Measurements from ENCODE around the gene JPH2.

JPH2 gene

GRCh38 chr20:44095831-44096230 lies 91.2 kb downstream of the JPH2 start:
- DNase-seq: no peak

DNA sequence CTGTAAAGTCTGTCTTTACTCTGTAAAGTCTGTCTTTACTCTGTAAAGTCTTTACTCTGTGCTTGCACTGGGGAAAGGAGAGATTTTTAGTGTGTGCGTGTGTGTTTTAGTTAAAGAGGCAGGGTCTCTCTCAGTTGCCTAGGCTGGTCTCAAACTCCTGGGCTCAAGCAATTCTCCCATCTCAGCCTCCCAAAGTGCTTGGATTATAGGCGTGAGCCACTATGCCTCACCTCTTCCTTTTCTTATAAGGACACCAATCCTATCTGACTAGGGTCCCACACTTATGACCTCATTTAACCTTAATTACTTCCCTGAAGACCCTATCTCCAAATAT lies 93.8 kb downstream of the JPH2 start:
- no peak for DNase-seq

DNA sequence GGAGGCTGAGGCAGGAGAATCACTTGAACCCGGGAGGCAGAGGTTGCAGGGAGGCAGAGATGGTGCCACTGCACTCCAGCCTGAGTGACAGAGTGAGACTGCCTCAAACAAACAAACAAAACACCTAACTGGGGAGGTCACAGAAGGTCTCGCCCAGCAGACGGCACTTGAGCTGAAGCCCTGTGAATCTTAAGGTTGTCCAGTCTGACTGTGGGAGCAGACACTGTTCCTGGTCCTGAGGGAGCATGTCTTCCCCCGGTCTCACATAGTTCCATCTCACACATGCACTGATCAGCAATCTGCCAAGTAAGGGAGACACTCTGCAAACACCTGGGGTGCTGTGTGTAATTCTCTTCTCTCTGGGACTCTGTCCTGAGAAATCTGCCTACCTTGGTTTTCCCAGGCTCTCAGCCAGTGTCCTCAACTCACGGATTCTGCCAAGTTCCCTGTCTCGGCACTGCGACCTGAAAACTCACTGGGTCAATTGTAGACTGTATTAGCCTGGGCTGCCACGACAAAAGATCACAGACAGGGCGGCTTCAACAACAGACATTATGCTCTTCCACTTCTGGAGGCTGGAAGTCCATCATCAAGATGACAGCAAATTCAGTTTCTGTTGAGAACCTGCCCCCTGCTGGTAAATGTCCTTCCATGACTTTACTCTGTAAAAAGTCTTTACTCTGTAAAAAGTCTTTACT lies 94.3 kb downstream of the JPH2 start:
- DNase-seq: peak; percentile 45

DNA sequence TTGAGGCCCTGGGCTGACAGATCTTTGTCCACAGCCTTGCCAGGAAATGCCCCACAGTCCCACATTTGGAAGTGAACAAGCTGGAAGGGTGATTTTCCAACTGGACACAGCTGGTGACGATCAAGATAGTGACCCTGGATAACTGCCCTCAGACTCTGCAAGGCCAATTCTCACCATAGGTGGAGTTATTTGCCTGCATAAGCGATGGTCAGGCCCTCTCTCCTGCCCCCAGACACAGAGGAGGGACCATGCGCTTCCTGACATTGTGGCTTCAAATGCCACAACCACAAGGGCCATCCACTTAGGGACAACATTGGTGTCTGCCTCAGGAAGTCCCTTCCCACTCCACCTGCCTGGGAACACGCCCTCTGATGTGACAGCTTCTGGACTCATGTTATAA lies 96.0 kb downstream of the JPH2 start:
- DNase-seq: no peak

DNA sequence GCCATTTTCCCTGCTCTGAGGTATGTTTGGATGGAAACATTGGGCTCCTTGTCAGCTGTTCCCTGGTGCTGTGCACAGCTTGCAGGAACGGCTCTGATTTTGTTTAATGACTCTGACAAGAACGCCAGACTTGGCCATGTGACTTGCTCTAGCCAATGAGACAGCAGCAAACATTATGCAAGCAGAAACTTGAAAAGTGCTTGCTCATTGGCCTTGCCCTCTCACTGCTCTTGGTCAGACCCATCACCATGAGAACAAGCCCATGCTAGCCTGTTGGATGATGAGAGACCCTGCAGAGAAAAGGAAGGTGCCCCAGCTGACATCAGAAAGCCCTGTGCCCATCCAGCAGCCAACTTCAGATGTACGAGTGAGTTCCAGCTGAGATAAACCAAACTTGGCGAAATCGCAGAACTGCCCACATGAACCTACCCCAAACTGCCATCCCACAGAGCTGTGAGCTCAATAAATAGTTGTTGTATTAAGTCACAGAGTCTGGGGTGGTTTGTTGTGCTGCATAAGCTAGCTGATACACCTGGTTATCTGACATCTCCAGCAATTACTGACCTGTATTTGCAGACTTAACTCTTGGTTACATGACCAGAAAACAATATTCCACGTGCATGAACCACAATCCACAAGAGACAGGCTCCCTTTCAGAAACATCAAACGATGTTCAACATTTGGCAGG lies 96.9 kb downstream of the JPH2 start:
- no peak for DNase-seq

DNA sequence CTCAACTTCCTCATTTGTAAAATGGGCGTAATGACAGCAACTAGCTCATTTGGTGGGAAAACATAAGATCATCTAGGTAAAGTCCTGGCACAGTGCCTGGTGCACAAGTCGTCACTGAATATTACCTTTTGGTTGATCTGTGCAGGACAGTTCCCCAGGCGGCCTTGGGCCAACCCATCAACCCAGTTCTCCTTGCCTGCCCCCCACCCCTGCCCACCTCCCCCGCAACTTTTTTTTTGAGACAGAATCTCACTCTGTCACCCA lies 99.2 kb downstream of the JPH2 start:
- no peak for DNase-seq

DNA sequence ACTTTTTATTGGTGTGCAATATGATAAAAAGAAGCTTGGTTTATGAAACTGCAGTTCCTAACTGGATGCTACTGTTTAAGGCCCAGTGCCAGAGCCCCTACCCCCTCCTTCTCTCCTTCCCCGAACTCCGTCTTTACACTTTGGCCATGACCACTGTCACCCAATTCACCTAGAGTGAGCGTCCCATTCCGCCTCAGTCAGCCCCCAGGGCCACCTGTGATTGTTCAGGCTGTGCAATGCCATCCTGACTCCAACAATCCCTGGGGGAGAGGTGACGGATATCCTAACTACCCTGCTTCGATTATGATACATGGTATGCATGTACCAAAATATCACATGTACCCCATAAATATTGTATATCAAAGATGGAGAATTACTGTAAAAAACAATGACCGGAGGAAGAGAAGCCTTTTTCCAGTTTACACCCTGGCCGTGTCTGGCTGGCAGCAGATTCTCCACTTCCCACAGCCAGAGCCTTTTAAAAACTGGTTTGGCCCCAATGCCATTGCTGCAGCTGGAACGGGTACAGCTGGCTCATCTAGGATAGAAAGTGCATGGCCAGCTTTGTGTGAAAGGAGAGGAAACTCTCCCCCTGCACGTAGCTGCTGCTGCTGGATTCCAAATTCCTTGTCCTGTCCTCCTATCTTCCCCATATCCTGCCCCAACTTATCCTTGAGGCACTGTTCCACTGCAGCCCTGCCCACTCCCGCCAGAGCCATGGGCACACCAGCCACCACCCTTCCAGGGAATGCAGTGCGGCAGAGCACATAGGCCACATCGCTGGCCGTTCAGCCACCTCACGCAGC lies 99.7 kb downstream of the JPH2 start:
- no peak for DNase-seq

DNA sequence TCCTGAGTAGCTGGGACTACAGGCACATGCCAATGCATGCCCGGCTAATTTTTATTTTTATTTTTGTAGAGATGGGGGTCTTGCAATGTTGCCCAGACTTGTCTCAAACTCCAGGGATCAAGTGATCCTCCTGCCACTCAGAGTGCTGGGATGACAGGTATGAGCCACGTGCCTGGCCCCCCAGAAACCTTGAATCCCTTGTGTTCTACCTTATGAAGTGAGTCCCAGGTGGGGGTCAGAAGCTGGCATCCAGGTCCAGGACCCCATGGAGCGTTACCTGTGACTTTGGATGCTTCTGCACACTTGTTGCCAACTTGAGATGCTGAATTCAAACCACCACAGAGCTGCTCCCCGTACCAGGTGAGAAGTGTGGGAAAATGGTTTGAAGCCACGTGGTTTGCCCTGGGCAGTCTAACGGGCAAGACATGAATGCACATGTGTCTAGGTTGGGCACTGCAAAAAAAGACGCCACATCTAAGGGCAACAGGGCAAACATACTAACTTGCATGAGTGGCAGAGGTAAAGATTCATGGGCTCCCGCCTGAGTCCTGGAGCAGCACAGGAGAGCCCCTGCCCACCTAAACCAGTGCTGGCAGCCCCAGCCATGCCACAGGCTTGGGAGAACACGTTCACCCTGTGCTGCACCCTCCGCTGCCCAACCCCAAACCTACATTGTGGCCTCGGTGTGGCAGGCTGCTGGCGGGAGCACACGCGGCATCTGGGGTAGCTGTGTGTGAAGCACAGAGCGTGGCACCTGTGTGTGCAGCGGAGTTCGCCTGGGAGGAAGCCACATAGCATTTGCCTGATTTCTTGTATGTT lies 101.2 kb downstream of the JPH2 start:
- no peak for DNase-seq

- DNase-seq: no peak
Measured at GRCh38 chr20:44084891-44085290, 102.1 kb downstream of the JPH2 start.

DNA sequence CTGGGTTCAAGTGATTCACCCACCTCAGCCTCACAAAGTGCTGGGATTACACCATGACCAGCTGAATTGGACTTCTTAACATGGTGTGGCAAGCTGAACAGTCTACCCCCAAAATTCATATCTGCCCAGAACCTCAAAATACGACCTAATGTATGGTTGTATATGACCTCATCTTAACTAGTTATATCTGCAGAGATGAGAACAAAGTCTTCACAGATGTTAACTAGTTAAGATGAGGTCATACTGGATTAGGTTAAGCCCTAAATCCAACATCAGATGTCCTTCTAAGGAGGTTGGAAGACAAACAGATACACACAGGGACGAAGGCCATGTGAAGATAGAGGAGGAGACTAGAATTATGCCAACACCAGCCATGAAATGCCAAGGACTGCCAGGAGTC lies 102.5 kb downstream of the JPH2 start:
- DNase-seq: no peak

GRCh38 chr20:44083220-44083933 lies 103.6 kb downstream of the JPH2 start:
- DNase-seq: no peak

DNA sequence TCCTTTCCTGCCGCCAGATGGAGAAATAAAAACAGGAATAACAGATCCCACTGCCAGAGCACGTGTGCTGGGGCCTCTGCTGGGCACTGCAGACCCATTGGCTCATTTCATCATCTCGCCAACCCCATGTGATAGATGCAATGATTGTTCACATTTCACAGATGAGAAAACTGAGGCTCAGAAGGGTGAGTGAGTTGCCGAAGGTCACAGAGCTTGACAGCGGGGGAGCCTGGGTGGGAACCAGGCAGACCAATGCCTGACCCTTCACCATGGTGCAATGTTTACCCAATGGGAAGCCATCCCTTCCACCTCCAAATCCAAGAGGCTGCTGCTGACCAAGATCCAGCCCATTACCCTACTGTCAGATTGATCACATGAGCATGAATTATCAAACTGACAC lies 105.1 kb downstream of the JPH2 start:
- no peak for DNase-seq

DNA sequence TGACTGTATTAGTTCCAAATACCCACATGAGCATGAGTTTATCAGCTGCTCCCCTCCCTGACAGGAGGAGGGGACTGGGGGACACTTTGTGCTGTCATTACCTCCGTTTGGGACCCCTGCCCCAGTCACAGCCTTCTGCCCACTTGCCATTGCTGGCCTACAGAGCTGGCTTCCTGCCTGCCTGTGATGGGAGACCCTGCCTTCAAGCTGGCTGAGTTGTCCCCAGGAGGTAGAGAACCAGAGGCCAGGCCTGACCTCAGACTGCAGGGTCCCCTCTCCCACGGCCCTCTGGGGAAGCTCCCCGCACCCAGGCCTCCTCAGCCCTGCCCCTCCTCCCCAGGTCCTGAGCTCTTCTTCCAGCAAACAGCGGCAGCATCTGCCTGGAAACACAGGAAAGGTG lies 105.5 kb downstream of the JPH2 start:
- DNase-seq: no peak

DNA sequence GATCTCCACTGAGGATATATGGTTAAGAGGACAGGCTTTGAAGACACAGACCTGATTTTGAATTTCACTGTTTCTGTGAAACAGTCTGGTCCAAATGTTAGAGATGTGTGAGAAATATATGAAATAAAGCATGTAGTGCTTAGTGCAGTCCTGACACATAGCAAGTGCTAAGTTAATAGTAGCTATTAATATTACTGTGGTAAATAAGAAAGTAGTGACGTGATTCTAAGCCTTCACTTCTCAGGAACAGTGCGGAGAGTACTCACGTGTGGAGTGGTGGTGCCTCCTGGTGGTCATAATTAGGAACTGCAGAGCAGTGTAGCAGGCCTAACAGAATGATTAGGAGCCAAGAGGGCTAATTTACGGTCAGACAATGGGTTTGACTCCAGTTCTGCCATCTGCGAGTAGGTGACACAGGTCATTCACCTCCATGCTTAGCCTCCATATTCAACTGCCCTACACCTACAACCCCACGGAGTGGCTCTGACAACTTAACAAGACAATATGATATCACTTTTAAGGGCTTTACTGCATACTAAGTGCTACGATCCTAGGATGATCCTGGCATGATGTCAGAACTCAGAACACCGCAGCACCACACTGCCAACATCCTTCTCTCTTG lies 106.2 kb downstream of the JPH2 start:
- DNase-seq: peak; percentile 81

GRCh38 chr20:44080064-44080463 lies 106.9 kb downstream of the JPH2 start:
- no peak for DNase-seq

DNA sequence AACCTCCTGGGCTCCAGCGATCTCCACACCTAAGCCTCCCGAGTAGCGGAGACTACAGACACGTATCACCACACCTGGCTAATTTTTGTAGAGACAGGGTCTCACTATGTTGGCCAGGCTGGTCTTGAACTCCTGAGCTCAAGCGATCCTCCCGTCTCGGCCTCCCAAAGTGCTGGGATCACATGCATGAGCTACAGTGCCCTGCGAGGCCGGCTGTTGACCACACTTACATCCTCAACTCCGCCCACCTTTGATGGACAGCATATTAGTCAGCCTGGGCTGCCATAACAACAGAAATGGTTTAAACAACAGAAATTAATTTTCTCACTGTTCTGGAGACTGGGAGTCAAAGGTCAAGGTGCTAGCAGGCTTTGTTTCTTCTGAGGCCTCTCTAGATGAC lies 107.7 kb downstream of the JPH2 start:
- no peak for DNase-seq

DNA sequence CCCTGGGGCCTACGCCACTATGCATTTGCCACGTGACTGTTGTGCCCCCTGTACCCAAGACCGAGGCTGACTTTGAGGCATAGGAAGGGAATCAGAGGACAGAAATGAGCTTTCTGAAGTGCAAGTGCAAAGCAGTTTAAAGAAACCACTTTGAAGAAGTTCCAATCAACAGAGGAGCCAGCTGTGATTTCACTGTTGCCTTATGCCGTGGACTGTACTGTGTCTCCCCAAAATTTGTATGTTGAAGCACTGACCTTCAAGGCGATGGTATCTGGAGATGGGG lies 111.1 kb downstream of the JPH2 start:
- DNase-seq: no peak

GRCh38 chr20:44075191-44075949 lies 111.6 kb downstream of the JPH2 start:
- DNase-seq: no peak

DNA sequence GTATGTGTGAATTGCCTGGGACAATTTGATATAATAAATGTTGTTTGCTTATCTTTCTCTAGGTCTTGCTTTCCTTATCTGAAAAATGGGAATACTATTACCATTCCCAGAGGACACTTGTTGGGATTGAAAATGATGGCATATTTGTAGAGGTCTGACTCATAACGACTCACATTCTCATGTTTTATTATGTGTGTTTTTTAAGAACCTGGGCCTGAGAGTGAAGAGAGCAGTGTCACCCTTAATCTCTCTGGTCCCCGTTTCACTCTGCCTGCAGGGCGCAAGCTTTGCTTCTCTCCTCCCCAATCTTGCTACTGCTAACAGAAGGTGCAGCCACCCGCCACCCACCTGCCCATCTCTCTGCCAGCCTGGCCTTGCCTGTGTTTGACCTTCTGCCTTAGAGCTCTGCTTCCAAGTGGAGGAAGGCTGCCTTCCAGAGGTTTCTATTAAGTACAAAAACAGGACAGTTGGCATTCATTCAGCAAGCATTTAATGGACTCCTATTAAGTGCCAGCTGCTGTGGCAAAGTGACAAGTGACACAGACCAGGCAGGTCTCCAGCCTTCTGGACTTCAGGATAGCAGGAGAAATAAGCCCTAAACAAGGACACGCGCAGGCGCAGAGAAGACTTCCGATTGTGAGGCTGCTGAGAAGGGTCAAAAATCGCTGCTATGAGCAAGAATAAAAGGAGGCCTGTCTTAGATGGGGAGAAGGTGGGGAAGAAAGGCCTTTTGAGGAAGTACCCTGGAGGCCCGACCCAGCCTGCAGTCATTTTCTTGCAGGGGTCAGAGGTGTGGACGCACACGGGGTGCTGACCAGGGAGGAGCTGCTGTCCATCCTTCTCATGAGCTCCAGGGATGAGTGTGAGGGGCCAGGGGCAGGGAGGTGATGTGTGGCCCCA lies 112.5 kb downstream of the JPH2 start:
- DNase-seq: peak; percentile 20

- DNase-seq: no peak
Measured at GRCh38 chr20:44073675-44074071, 113.3 kb downstream of the JPH2 start.
